Heart right ventricle (tissue), 16 donors: ENCODE data around the gene TMEM38B. TPM values are rescaled to one million over a fixed set of nuclear protein-coding genes. Genes with fewer than 3 reads are reported as not detected.

Source experiments
- ATAC-seq, 8 donors: fragments of 200-7000 bp; cut with Tn5 transposase; one replicate each; pipeline ENCODE4 v1.9.1; 2020; ENCODE audit warnings: mild to moderate bottlenecking in 8 of 8, moderate library complexity in 8 of 8, moderate number of reproducible peaks in 1 of 8
- DNase-seq, 2 donors: peaks; one replicate each; pipeline ENCODE4 v3.0.0-alpha.2; 2020
- H3K27ac ChIP-seq, 10 donors: fragments of 200-600 bp; sonication (generic) in 2 of 10; one replicate each; pipeline versions ENCODE4 v1.5.0 to v1.8.0; 2020 to 2022; ENCODE audit warnings: mild to moderate bottlenecking in 3 of 10
- H3K27me3 ChIP-seq, 7 donors: fragments of 200-600 bp; one replicate each; pipeline ENCODE4 v1.8.0; 2021 to 2022; ENCODE audit warnings: mild to moderate bottlenecking in 2 of 7
- H3K36me3 ChIP-seq, 9 donors: fragments of 200-600 bp; sonication (generic) in 1 of 9; one replicate each; pipeline versions ENCODE4 v1.5.0 to v1.8.0; 2020 to 2022; ENCODE audit warnings: mild to moderate bottlenecking in 2 of 9
- H3K4me1 ChIP-seq, 9 donors: fragments of 200-600 bp; sonication (generic) in 1 of 9; one replicate each; pipeline versions ENCODE4 v1.5.0 to v1.8.0; 2020 to 2022; ENCODE audit warnings: mild to moderate bottlenecking in 4 of 9
- H3K4me3 ChIP-seq, 10 donors: fragments of 200-600 bp; sonication (generic) in 2 of 10; one replicate each; pipeline versions ENCODE4 v1.5.0 to v1.8.0; 2020 to 2022; ENCODE audit warnings: mild to moderate bottlenecking in 7 of 10, moderate library complexity in 2 of 10
- H3K9me3 ChIP-seq, 11 donors: fragments of 200-600 bp in 10 of 11; sonication (generic) in 2 of 11; one replicate each; pipeline versions ENCODE4 v1.5.0 to v1.8.0; 2013 to 2022; ENCODE audit warnings: mild to moderate bottlenecking in 2 of 11, control low read depth in 1 of 11, moderate library complexity in 1 of 11
- CTCF ChIP-seq, 9 donors: fragments of 200-600 bp; sonication (generic) in 2 of 9; IDR thresholded peaks; one replicate each; pipeline versions ENCODE4 v1.5.0 to v1.8.0; 2021 to 2022; ENCODE audit warnings: antibody characterized with exemption in 9 of 9, mild to moderate bottlenecking in 5 of 9, moderate library complexity in 1 of 9
- WGBS, 2 donors: extraction: QIAGEN DNeasy Blood & Tissue Kit; methylation state at CpG; one replicate each; pipeline ENCODE4 v1.1.7; 2013; ENCODE audit warnings: inconsistent platforms in 1 of 2; 5-methylcytosine and 5-hydroxymethylcytosine counted together
- intact Hi-C, 10 donors: fragments of 100-400 bp; cut with DNase I; formaldehyde crosslinking; loops; one replicate each; pipeline versions ENCODE4 v1.11.1 to v1.14.2; 2022
- polyA plus RNA-seq, 2 donors: library from polyadenylated mRNA; stranded (reverse); fragments of 200-250 nt; gene quantifications; one replicate each; pipeline ENCODE4 v1.2.3, GENCODE V29; 2013
- total RNA-seq, 10 donors: library from RNA; stranded (reverse); fragmentation: NEBNext Ultra II Directional in 3 of 10; extraction: Animal tissue kit (Norgen Biotek cat#: 25700) in 3 of 10; gene quantifications; one replicate each; pipeline versions ENCODE4 v1.2.1 to v1.2.4, GENCODE V29; 2021 to 2023
- donor health status: Arrhythmogenic right ventricular cardiomyopathy.
- donor health status: ischemic (EF 13 %, LVEDD 7.1; RV severe dilation, severe dysfunction).
- donor health status: healthy with polysubstance abuse.
- donor health status: DM: no; HTN: yes; CAD: no.
- donor health status: DM: no; HTN: no; CAD: no.
- donor health status: ischemic (EF 25% LVEDD 6.9; RV normal size, moderate dysfunction).
- donor health status: ischemic (EF 25% LVEDD 5.7; RV mildly dilated, moderate dysfunction).
- donor health status: healthy.
- donor health status: DM: yes; HTN: yes; CAD: no.
- donor health status: Ischemic cardiomyopathy.
- donor health status: ischemic (EF 35%, LVEDD 5.7; RV mildly dilated, moderate dysfunction).
- donor health status: nonischemic (EF 11% LVEDD 7.7; RV severe dilation, severe dysfunction).
- donor health status: DM: yes; HTN: yes; CAD: no.
- donor health status: PGD.
- donor health status: ischemic (EF 29% LVEDD 5.4; RV normal size, mild dysfunction).
- donor health status: nonischemic (EF 23%, LVEDD 6.1; RV moderate dilation, normal function).

The TMEM38B gene
- total and polyA plus RNA-seq, 12 donors: 13.5 to 68.4 (median 53.0) TPM

- Histone ChIP-seq H3K4me3 (no peak overlapping the region), H3K27me3 (no peaks in the 10 kb centered on the region), H3K36me3 (no peaks in the 10 kb centered on the region), H3K27ac (no peak overlapping the region), H3K4me1 (no peaks in the 10 kb centered on the region), H3K9me3 (no peaks in the 10 kb centered on the region)
- no peak for TF ChIP-seq CTCF (IDR thresholded peaks at IDR 0.05)
- DNase-seq (no peak), ATAC-seq (no peak)
- 78 to 80% methylated on average over 1 of the region's 1 CpG for WGBS, 2 donors
- intact Hi-C loops: no loop called here
Observed at GRCh38 chr9:105678163-105678562, 16.2 kb upstream of the TMEM38B start.

DNA sequence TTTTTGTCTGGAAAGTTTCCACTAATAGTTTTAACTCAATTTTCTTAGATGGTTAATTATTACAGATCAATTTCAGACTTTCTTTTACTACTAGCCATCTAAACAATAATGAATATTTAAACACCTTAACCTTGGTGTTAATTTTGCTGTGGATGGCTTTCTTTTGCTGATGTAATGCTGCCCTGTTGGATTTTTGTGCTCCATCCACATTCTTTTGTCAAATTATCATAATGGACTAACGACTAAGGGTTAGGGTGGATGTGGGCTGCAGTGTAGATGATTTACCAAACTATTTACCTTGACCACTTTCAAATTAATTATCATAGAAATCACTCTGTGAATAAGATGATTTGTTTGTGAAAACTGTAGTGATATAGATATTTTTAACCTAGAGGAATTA is 15.6 kb upstream of the TMEM38B start:
- WGBS, 2 donors: 53 to 63% methylated on average over 1 of the region's 1 CpG
- ATAC-seq: no peak
- no peak for DNase-seq
- intact Hi-C loops: no loop called here
- Histone ChIP-seq H3K9me3 (no peaks in the 10 kb centered on the region), H3K27me3 (no peaks in the 10 kb centered on the region), H3K4me1 (no peaks in the 10 kb centered on the region), H3K27ac (no peak overlapping the region), H3K4me3 (no peak overlapping the region), H3K36me3 (no peaks in the 10 kb centered on the region)
- no peak for TF ChIP-seq CTCF (IDR thresholded peaks at IDR 0.05)

DNA sequence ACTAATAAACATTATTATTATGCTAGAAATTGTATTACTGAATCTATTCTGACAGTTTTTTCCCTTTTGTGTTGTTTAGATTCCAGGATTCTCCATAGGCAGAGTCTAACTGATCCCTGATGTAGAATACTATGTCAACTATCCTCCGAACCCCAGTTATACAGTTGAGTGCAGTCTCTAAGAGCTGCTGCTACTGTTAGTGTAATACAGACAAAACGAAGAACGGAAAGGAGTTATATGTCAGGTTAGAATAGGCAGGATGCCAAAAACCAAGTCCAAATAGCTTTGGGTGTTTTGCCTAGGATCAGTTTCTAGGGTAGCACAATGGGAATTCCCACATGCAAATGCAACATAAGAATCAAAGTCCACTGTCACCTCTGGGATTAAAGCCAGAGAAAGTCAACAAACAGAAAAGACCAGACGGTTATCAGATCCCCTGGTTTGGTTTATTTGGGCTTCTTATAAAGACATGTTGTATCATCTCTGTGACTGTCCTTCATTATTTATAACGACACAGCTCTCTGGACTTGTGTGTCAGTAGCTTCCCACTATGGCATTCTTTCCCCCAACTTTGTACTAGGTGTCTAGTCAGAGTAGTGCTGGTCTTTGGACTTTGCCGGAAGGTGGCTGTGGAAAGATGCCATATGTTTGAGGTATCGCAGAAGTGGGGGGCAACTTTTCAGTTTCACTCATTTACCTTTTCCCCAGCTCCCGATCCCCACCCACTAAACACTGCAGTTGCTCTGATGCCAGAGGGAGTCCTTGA is 14.9 kb upstream of the TMEM38B start:
- intact Hi-C loops: no loop called here
- no peak overlapping the region for H3K4me3 ChIP-seq
- H3K36me3 ChIP-seq: no peaks in the 10 kb centered on the region
- ATAC-seq: no peak
- WGBS, 2 donors: 82 to 83% methylated on average over 8 of the region's 8 CpGs
- H3K27me3 ChIP-seq: no peaks in the 10 kb centered on the region
- TF ChIP-seq CTCF (IDR thresholded peaks at IDR 0.05): no peak
- no peak for DNase-seq
- no peak overlapping the region for H3K27ac ChIP-seq
- no peaks in the 10 kb centered on the region for H3K4me1 ChIP-seq
- no peaks in the 10 kb centered on the region for H3K9me3 ChIP-seq

- no peaks in the 10 kb centered on the region for H3K9me3 ChIP-seq
- H3K36me3 ChIP-seq: no peaks in the 10 kb centered on the region
- ATAC-seq (no peak), DNase-seq (no peak)
- H3K27ac ChIP-seq: no peak overlapping the region
- WGBS, 2 donors: 94 to 100% methylated on average over 2 of the region's 2 CpGs
- H3K4me3 ChIP-seq: no peak overlapping the region
- no peaks in the 10 kb centered on the region for H3K27me3 ChIP-seq
- no peak for TF ChIP-seq CTCF (IDR thresholded peaks at IDR 0.05)
- intact Hi-C loops: no loop called here
- H3K4me1 ChIP-seq: no peaks in the 10 kb centered on the region
Observed at GRCh38 chr9:105681313-105681712, 13.0 kb upstream of the TMEM38B start.
